SK-N-SH treated with all-trans-retinoic acid at 6 μM for 48 hours (cell line): Measurements from ENCODE around the gene PHYHD1.
A peak's percentile ranks its signal among the peaks of the same experiment; 100 is the strongest.

Source experiments
- ATAC-seq: fragments of 200-7000 bp; cut with Tn5 transposase; 3 replicates; pipeline ENCODE4 v1.9.1; 2020; ENCODE audit warnings: mild to moderate bottlenecking, moderate library complexity
- ARNTL ChIP-seq: fragments of 450-650 bp; formaldehyde crosslinking; IDR thresholded peaks from 2 replicates; pipeline ENCODE4 v1.5.0; 2020; ENCODE audit warnings: low read depth, mild to moderate bottlenecking, moderate library complexity, borderline replicate concordance
- BACH2 ChIP-seq: fragments of 250-450 bp; sonication (Bioruptor Pico); IDR thresholded peaks from 2 replicates; pipeline ENCODE4 v1.9.0; 2021; ENCODE audit warnings: mild to moderate bottlenecking, borderline replicate concordance
- CSDC2 ChIP-seq: fragments of 250-450 bp; sonication (Bioruptor Pico); IDR thresholded peaks from 2 replicates; pipeline ENCODE4 v1.5.0; 2020; ENCODE audit warnings: mild to moderate bottlenecking, moderate library complexity
- CSRNP3 ChIP-seq: fragments of 250-450 bp; sonication (Bioruptor Pico); IDR thresholded peaks from 2 replicates; pipeline ENCODE4 v1.5.1; 2021; ENCODE audit warnings: mild to moderate bottlenecking, moderate library complexity
- ESRRG ChIP-seq: fragments of 250-450 bp; sonication (Bioruptor Pico); IDR thresholded peaks from 2 replicates; pipeline ENCODE4 v1.6.1; 2021; ENCODE audit warnings: mild to moderate bottlenecking
- GLIS3 ChIP-seq: fragments of 250-450 bp; sonication (Bioruptor Pico); IDR thresholded peaks from 2 replicates; pipeline ENCODE4 v1.5.0; 2020; ENCODE audit warnings: mild to moderate bottlenecking, moderate library complexity
- OSR1 ChIP-seq: fragments of 250-450 bp; sonication (Bioruptor Pico); IDR thresholded peaks from 2 replicates; pipeline ENCODE4 v1.8.0; 2022; ENCODE audit warnings: moderate library complexity, mild to moderate bottlenecking, inconsistent platforms
- POU6F1 ChIP-seq: fragments of 250-450 bp; sonication (Bioruptor Pico); IDR thresholded peaks from 2 replicates; pipeline ENCODE4 v1.8.0; 2021; ENCODE audit warnings: low read depth, mild to moderate bottlenecking, moderate library complexity, borderline replicate concordance
- RARB ChIP-seq: fragments of 250-450 bp; sonication (Bioruptor Pico); IDR thresholded peaks from 2 replicates; pipeline ENCODE4 v1.8.0; 2021; ENCODE audit warnings: mild to moderate bottlenecking, moderate library complexity
- SNAI2 ChIP-seq: fragments of 250-450 bp; sonication (Bioruptor Pico); IDR thresholded peaks from 2 replicates; pipeline ENCODE4 v1.5.0; 2020; ENCODE audit warnings: mild to moderate bottlenecking, moderate library complexity
- TOX ChIP-seq: fragments of 250-450 bp; sonication (Bioruptor Pico); IDR thresholded peaks from 2 replicates; pipeline ENCODE4 v1.8.0; 2021; ENCODE audit warnings: mild to moderate bottlenecking, moderate library complexity, borderline replicate concordance
- TSHZ2 ChIP-seq: fragments of 250-450 bp; sonication (Bioruptor Pico); IDR thresholded peaks from 2 replicates; pipeline ENCODE4 v1.5.0; 2020; ENCODE audit warnings: mild to moderate bottlenecking, moderate library complexity
- ZNF565 ChIP-seq: fragments of 450-650 bp; formaldehyde crosslinking; conservative IDR thresholded peaks from 2 replicates; pipeline ENCODE4 v1.5.0; 2020; ENCODE audit warnings: low read depth, mild to moderate bottlenecking, moderate library complexity
- TF ChIP-seq, protein P1 (sequence below): fragments of 250-450 bp; sonication (Bioruptor Pico); IDR thresholded peaks from 2 replicates; pipeline ENCODE4 v1.8.0; 2020; ENCODE audit warnings: mild to moderate bottlenecking, moderate library complexity, borderline replicate concordance

The PHYHD1 gene

DNA sequence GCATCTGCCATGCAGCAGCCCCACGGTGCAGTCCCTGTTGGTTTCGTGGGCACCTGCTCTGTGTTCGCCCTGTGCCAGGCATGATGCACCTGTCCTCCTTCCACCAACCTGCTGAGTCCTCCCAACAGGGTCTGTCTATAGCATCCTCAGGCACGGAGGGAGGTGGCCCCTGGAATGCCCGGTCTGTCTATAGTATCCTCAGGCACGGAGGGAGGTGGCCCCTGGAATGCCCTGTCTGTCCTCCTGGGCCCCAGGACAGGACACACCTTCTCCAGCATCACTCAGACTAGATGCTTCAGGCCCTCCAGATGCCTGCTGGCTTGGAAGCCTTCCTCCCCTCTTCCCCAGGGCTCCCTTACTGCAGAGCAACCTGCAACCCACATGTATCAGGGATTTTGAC is 9.9 kb upstream of the PHYHD1 start:
- TF ChIP-seq ESRRG (CRISPR knock-in tag) (no peak), POU6F1 (CRISPR knock-in tag) (no peak)
- peak; percentile 17 for ATAC-seq

DNA sequence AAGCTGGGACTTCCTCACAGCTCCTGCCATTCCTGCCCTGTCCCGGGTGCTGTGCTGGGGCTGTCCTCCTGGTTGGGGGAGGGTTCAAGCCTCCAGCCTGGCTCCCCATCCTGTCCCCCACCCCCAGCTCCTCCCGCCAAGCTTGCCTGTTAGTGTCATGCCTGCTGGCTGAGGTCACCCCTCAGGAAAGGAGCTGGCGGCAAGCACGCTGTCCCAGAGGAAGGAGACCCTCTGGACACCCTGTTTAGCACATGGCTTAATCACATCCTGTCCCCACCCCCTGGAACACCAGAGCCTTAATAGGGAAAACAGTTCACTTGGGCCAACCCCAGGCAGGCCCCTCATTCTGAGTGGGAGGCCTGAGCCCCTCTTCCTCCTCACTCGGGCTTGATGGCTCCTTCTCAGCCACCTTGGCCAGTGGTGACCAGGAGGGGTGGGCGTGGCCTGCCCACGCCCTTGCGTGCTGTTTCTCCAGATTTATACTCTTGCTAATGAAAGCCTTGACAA is 9.2 kb upstream of the PHYHD1 start:
- no peak for TF ChIP-seq BACH2
- TF ChIP-seq, protein P1, sequence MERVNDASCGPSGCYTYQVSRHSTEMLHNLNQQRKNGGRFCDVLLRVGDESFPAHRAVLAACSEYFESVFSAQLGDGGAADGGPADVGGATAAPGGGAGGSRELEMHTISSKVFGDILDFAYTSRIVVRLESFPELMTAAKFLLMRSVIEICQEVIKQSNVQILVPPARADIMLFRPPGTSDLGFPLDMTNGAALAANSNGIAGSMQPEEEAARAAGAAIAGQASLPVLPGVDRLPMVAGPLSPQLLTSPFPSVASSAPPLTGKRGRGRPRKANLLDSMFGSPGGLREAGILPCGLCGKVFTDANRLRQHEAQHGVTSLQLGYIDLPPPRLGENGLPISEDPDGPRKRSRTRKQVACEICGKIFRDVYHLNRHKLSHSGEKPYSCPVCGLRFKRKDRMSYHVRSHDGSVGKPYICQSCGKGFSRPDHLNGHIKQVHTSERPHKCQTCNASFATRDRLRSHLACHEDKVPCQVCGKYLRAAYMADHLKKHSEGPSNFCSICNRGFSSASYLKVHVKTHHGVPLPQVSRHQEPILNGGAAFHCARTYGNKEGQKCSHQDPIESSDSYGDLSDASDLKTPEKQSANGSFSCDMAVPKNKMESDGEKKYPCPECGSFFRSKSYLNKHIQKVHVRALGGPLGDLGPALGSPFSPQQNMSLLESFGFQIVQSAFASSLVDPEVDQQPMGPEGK (CRISPR knock-in tag) = no peak
- ATAC-seq = peak; percentile 65

- ATAC-seq = peak; percentile 58
- no peak for TF ChIP-seq RARB (CRISPR knock-in tag)
- no peak for TF ChIP-seq GLIS3
- no peak for TF ChIP-seq TSHZ2
- no peak for TF ChIP-seq ZNF565 (CRISPR knock-in tag)
Observed at GRCh38 chr9:128912270-128912853, 8.4 kb upstream of the PHYHD1 start.

DNA sequence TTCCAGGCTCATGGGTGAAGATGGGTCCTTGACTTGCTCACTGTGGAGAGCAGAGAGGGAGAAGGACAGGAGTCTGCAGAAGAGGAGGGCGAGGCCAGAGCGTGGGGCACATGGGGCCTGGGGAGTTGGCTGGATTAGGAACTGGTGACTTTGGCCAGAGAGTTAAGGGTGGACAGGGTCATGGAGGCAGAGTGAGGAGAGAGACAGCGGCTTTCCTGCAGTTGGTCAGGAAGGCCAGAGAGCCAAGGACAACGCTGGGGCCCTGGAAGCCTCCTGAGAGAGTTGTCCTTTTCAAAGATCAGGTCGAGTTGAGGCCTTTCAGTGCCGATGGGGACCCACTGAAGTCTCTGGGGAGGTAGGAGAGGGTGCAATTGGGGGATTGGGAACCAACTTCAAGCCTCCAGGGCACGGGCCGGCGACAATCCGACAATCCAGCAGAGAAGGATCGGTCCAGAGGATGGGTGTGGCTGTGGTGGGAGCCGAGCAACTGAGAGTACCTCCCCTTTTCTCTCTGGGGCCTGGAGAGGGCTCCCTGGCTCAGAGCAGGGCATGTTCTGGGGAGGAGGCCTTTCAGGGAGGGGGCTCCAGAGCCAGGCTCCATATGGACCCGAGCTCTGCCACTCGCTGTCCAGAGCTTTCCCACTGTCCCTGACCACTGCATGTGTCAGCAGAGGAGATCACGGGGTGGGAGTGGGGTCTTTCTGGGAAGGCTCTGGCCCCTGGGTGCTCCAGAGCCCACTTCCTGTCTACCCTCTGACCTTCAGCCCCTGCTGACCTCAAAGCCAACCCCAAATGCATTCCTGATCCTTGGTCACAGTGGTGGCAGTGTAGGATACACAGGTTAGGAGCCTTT is 7.5 kb upstream of the PHYHD1 start:
- TF ChIP-seq TOX (CRISPR knock-in tag) (no peak), CSRNP3 (CRISPR knock-in tag) (no peak), ESRRG (CRISPR knock-in tag) (no peak), ZNF565 (CRISPR knock-in tag) (no peak)
- ATAC-seq = no peak

DNA sequence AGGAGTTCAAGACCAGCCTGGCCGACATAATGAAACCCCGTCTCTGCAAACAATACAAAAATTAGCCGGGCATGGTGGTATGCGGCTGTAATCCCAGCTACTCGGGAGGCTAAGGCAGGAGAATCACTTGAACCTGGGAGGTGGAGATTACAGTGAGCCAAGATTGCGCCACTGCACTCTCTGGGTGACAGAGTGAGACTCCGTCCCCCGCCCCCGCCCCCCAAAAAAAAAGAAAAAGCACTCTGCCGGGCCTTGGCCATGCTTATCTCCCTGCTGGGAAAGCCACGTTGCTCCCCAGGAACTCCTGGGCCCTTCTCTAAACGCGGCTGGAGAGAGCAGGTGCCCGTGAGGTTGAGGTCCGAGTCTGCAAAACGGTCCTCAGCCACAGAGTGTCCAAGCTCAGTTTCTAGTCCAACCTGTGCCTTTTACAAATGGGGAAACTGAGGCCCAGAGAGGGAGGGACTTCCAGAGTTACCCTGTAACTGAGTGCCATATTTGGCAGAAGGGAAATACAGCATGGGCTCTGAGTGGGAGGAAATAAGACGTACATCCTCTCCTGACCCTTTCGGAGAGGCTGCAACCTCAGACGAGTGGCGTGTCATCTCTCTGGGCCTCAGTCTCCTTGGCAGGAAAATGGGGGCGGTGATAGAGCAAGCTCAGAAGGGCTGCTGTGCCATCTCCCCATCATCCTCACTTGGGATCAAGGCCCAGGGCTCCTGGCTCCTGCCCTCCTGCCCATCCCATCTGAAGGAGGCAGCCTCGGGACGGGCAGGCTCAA is 6.6 kb upstream of the PHYHD1 start:
- ATAC-seq = no peak
- TF ChIP-seq OSR1 (CRISPR knock-in tag) = no peak
- no peak for TF ChIP-seq SNAI2
- TF ChIP-seq CSDC2 (CRISPR knock-in tag) = no peak
- TF ChIP-seq CSRNP3 (CRISPR knock-in tag) = no peak
- no peak for TF ChIP-seq ARNTL (CRISPR knock-in tag)
- TF ChIP-seq, all 23 proteins: peak for 0
